ENCODE data around the gene HMOX2.

DNA sequence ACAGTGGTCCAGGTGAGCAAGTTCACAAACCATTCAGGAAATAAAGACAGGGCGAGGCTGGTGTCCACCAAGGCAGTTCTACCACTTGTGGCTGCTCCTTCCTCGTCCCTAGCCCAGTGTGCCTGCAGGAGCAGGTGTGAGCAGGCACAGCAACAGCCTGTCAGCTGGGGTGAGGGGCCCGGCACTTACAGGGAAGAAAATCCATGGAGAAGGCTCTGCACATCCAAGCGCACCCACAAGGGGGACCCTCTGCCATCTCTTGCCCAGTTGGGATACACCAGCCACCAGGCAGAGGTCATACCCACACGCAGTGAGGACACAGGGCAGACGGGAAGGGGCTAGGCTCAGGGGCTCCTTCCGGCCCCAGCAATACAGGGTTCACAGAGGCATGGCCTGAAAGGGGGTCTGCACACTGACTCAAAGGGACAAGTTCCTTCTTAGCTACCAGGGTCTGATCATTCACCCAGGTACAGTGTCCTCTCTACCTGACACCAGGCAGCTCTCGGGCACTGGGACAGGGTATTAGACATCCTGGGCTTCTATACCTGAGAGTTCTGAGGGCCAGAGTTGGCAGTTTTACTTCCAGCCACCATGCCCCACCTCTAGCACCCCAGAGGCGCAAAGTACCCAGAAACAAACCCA is 35.4 kb downstream of the HMOX2 start:
- TF ChIP-seq EZH2 (IDR thresholded peaks at IDR 0.05) = no peak
- TF ChIP-seq POLR2AphosphoS5 (IDR thresholded peaks at IDR 0.05; ENCODE audit: borderline replicate concordance, low read depth, low read length) = no peak

All from SK-N-MC (cell line).